Liver (tissue), 3 donors: Measurements from ENCODE around the gene ST7.

Experiments used
- FOXA1 ChIP-seq: IDR thresholded peaks from 2 replicates; pipeline ENCODE4 v1.6.1; 2016; ENCODE audit warnings: antibody characterized with exemption
- GABPA ChIP-seq, 2 donors: IDR thresholded peaks in 1 of 2; conservative IDR thresholded peaks in 1 of 2; 2 replicates each; pipeline ENCODE4 v1.6.1; 2016; ENCODE audit warnings: antibody characterized with exemption in 2 of 2, mild to moderate bottlenecking in 1 of 2, moderate library complexity in 1 of 2
- RAD21 ChIP-seq, 2 donors: IDR thresholded peaks; 2 replicates each; pipeline ENCODE4 v1.6.1; 2016; ENCODE audit warnings: antibody characterized with exemption in 2 of 2, mild to moderate bottlenecking in 2 of 2
- SP1 ChIP-seq: IDR thresholded peaks from 2 replicates; pipeline ENCODE4 v1.6.1; 2018; ENCODE audit warnings: antibody characterized with exemption, mild to moderate bottlenecking
- YY1 ChIP-seq: IDR thresholded peaks from 2 replicates; pipeline ENCODE4 v1.6.1; 2016; ENCODE audit warnings: antibody characterized with exemption, mild to moderate bottlenecking
- TF ChIP-seq, protein P1 (sequence below): fragments of 150-350 bp; IDR thresholded peaks from 2 replicates; pipeline ENCODE4 v1.5.1; 2017; ENCODE audit warnings: improper control_type of control experiment, low read depth, low read length; ENCODE audit not compliant: missing input control
- TF ChIP-seq, protein P2 (sequence below): IDR thresholded peaks from 2 replicates; pipeline ENCODE4 v1.6.1; 2016; ENCODE audit warnings: antibody characterized with exemption
- TF ChIP-seq, protein P3 (sequence below): IDR thresholded peaks from 2 replicates; pipeline ENCODE4 v1.6.1; 2016; ENCODE audit warnings: antibody characterized with exemption
- donor health status: healthy.
- donor health status: healthy.

DNA sequence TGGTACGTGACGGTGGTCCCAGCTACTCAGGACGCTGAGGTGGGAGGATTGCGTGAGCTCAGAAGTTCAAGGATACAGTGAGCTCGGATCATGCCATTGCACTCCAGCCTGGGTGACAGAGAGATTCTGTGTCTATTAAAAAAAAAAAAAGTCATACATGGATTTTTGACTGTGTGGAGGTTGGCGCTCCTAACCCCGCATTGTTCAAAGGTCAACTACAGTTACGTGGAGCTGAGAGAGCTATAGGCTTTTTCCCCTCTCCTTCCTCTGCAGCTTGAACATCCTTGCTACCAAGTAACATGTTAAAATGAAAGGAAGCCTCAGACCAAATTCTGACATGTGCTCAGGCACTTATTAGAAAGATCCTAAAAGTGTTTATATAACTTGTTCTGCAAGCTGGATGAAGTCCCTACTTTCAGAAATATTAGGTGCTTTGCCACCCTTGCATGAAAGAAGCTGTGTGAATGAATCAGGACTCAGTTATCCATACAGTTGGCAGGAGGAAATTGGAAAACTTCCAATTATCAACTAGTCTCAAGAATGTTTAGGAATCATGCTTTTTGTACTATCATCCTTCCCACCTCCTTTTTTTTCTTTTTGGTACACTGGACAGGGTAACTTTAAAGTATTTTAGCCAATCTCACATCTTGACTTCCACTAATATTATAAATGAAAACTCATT, 12.5 kb upstream of the ST7 start:
- TF ChIP-seq RAD21 (IDR thresholded peaks at IDR 0.05) (no peak), YY1 (no peak), SP1 (no peak), GABPA (IDR thresholded peaks at IDR 0.05 in 1 of 2, conservative IDR thresholded peaks at IDR 0.05 in 1 of 2) (no peak), FOXA1 (no peak)
- TF ChIP-seq, protein P1, sequence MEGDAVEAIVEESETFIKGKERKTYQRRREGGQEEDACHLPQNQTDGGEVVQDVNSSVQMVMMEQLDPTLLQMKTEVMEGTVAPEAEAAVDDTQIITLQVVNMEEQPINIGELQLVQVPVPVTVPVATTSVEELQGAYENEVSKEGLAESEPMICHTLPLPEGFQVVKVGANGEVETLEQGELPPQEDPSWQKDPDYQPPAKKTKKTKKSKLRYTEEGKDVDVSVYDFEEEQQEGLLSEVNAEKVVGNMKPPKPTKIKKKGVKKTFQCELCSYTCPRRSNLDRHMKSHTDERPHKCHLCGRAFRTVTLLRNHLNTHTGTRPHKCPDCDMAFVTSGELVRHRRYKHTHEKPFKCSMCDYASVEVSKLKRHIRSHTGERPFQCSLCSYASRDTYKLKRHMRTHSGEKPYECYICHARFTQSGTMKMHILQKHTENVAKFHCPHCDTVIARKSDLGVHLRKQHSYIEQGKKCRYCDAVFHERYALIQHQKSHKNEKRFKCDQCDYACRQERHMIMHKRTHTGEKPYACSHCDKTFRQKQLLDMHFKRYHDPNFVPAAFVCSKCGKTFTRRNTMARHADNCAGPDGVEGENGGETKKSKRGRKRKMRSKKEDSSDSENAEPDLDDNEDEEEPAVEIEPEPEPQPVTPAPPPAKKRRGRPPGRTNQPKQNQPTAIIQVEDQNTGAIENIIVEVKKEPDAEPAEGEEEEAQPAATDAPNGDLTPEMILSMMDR, result no peak
- TF ChIP-seq, protein P2, sequence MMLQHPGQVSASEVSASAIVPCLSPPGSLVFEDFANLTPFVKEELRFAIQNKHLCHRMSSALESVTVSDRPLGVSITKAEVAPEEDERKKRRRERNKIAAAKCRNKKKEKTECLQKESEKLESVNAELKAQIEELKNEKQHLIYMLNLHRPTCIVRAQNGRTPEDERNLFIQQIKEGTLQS, result no peak
- TF ChIP-seq, protein P3, sequence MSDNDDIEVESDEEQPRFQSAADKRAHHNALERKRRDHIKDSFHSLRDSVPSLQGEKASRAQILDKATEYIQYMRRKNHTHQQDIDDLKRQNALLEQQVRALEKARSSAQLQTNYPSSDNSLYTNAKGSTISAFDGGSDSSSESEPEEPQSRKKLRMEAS, result no peak
